Uterus (tissue), 2 donors: Measurements from ENCODE around the gene BCL2L11.

Experiments
- CTCF ChIP-seq, 4 experiments: fragments of 200-600 bp in 2 of 4; fragments of 450-650 bp in 2 of 4; sonication (generic) in 2 of 4; IDR thresholded peaks; one replicate each; pipeline ENCODE4 v1.5.1; 2016 to 2019; ENCODE audit warnings: antibody characterized with exemption in 4 of 4, mild to moderate bottlenecking in 2 of 4, moderate library complexity in 1 of 4
- POLR2A ChIP-seq, 2 donors: fragments of 450-650 bp; IDR thresholded peaks; one replicate each; pipeline ENCODE4 v1.6.1; 2016; ENCODE audit warnings: antibody characterized with exemption in 2 of 2, mild to moderate bottlenecking in 1 of 2, moderate library complexity in 1 of 2

GRCh38 chr2:111139637-111140317 is 19.1 kb downstream of the BCL2L11 start:
- TF ChIP-seq CTCF (IDR thresholded peaks at IDR 0.05) (no peak), POLR2A (IDR thresholded peaks at IDR 0.05) (no peak)
